Measurements from ENCODE around the gene GRK3. TPM values are rescaled to one million over a fixed set of nuclear protein-coding genes. Genes with fewer than 3 reads are reported as not detected.

Gene GRK3
- total RNA-seq, 1 donor from 2014 or later, result 34.3 TPM

DNA sequence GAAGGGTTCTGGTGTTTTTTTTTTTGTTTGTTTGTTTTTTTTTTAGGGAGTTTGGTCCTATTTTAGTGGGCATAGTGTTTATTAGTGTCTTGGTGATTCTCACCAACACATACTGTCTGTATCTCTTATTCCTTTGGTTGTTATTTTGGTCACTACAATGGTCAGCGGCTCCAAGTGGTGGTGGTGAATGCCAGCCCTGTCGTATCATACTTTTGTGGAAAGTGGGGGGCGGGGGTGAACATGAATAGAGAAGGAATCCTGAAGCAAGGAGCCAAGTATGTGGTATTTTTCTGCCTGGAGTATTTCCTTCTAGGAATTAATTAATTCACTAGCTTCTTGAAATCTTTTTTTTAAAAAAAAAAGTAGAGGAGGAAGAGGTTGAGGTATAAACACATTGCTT is 79.6 kb downstream of the GRK3 start:
- no peaks in the 10 kb centered on the region for H3K36me3 ChIP-seq
- DNase-seq (no peak), ATAC-seq (no peak)
- no peaks in the 10 kb centered on the region for H3K4me1 ChIP-seq
- H3K9me3 ChIP-seq, result no peaks in the 10 kb centered on the region
- TF ChIP-seq, protein P1, sequence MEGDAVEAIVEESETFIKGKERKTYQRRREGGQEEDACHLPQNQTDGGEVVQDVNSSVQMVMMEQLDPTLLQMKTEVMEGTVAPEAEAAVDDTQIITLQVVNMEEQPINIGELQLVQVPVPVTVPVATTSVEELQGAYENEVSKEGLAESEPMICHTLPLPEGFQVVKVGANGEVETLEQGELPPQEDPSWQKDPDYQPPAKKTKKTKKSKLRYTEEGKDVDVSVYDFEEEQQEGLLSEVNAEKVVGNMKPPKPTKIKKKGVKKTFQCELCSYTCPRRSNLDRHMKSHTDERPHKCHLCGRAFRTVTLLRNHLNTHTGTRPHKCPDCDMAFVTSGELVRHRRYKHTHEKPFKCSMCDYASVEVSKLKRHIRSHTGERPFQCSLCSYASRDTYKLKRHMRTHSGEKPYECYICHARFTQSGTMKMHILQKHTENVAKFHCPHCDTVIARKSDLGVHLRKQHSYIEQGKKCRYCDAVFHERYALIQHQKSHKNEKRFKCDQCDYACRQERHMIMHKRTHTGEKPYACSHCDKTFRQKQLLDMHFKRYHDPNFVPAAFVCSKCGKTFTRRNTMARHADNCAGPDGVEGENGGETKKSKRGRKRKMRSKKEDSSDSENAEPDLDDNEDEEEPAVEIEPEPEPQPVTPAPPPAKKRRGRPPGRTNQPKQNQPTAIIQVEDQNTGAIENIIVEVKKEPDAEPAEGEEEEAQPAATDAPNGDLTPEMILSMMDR (IDR thresholded peaks at IDR 0.05), result no peak
- H3K4me3 ChIP-seq, result no peak overlapping the region
- H3K27me3 ChIP-seq (ENCODE audit: low read depth), result no peaks in the 10 kb centered on the region
- no peak overlapping the region for H3K27ac ChIP-seq
- intact Hi-C loops (cut with DNase I), result no loop called here

- Histone ChIP-seq H3K36me3 (no peaks in the 10 kb centered on the region), H3K27ac (no peak overlapping the region), H3K4me1 (no peaks in the 10 kb centered on the region), H3K9me3 (no peaks in the 10 kb centered on the region), H3K27me3 (ENCODE audit: low read depth) (no peaks in the 10 kb centered on the region), H3K4me3 (no peak overlapping the region)
- ATAC-seq, result no peak
- no peak for DNase-seq
- TF ChIP-seq, protein P1 (IDR thresholded peaks at IDR 0.05), result no peak
- intact Hi-C loops (cut with DNase I), result no loop called here
These were observed 80.8 kb downstream of the GRK3 start for GRCh38 chr22:25645266-25645665.

GRCh38 chr22:25645964-25646363 is 81.5 kb downstream of the GRK3 start:
- no peak overlapping the region for H3K27ac ChIP-seq
- no peaks in the 10 kb centered on the region for H3K36me3 ChIP-seq
- H3K27me3 ChIP-seq (ENCODE audit: low read depth), result no peaks in the 10 kb centered on the region
- intact Hi-C loops (cut with DNase I), result no loop called here
- ATAC-seq (no peak), DNase-seq (no peak)
- no peak overlapping the region for H3K4me3 ChIP-seq
- H3K4me1 ChIP-seq, result peaks cover under 1% of the 10 kb centered on the region
- TF ChIP-seq, protein P1 (IDR thresholded peaks at IDR 0.05), result no peak
- H3K9me3 ChIP-seq, result no peaks in the 10 kb centered on the region

- Histone ChIP-seq H3K4me3 (no peak overlapping the region), H3K9me3 (no peaks in the 10 kb centered on the region), H3K27me3 (ENCODE audit: low read depth) (no peaks in the 10 kb centered on the region), H3K36me3 (no peaks in the 10 kb centered on the region), H3K4me1 (peaks cover 7% of the 10 kb centered on the region), H3K27ac (no peak overlapping the region)
- intact Hi-C loops (cut with DNase I), result no loop called here
- DNase-seq (no peak), ATAC-seq (no peak)
- TF ChIP-seq, protein P1 (IDR thresholded peaks at IDR 0.05), result no peak
These were observed 86.4 kb downstream of the GRK3 start for GRCh38 chr22:25650833-25651232.

GRCh38 chr22:25651332-25652085 is 87.0 kb downstream of the GRK3 start:
- no peaks in the 10 kb centered on the region for H3K27me3 ChIP-seq (ENCODE audit: low read depth)
- TF ChIP-seq, protein P1 (IDR thresholded peaks at IDR 0.05), result no peak
- no peak overlapping the region for H3K4me3 ChIP-seq
- peaks cover 7% of the 10 kb centered on the region for H3K4me1 ChIP-seq
- H3K27ac ChIP-seq, result no peak overlapping the region
- no peaks in the 10 kb centered on the region for H3K9me3 ChIP-seq
- DNase-seq (no peak), ATAC-seq (no peak)
- H3K36me3 ChIP-seq, result no peaks in the 10 kb centered on the region
- intact Hi-C loops (cut with DNase I), result no loop called here

Data from lower lobe of right lung (tissue), 2 donors.